ENCODE data around the gene GBP2. TPM values are rescaled to one million over a fixed set of nuclear protein-coding genes. Genes with fewer than 3 reads are reported as not detected.

GBP2 gene
- polyA plus RNA-seq, 3 donors: 46.1 to 83.9 (median 74.1) TPM

DNA sequence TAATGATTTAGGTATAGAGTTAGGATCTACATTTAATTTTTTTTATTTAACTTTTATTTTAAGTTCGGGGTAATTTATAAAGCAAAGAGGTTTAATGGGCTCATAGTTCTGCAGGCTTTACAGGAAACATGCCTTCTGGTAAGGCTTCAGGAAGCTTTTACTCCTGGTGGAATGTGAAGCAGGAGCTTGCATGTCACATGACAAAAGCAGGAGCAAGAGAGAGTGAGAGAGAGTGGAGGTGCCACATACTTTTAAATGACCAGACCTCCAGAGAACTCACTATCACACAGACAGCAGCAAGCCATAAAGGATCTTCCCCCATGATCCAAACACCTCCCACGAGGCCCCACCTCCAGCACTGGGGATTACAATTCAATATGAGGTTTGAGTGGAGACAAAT, 17.6 kb upstream of the GBP2 start:
- intact Hi-C loops (cut with micrococcal nuclease): no loop called here
- no CpG with 5 or more reads among the region's 2 CpGs for WGBS (ENCODE audit: insufficient coverage)

DNA sequence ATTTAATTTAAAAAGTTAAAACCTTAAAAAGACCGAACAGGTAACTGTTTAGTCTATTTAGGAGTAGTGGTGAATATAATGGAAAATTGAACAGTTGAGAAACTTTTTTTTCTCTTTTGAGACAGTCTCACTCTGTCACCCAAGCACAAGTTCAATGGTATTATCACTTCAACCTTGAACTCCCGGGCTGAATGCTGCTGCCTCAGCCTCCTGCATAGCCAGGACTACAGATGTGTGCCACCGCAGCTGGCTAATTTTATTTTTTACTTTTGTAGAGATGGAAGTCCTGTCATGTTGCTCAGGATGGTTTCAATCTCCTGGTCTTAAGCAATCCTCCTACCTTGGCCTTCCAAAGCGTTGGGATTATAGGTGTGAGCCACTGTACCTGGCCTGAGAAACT, 16.2 kb upstream of the GBP2 start:
- intact Hi-C loops (cut with micrococcal nuclease): no loop called here
- Histone ChIP-seq H4K20me1 (ENCODE audit: insufficient read depth, low read length) (no peaks in the 10 kb centered on the region), H2AFZ (ENCODE audit: insufficient read depth, low read depth, low read length, poor library complexity, severe bottlenecking) (no peak overlapping the region), H3K27me3 (ENCODE audit: control insufficient read depth in 2 of 2, insufficient read depth in 2 of 2, low read length in 2 of 2) (no peaks in the 10 kb centered on the region), H3K9me3 (replicated peaks in 1 of 2; ENCODE audit: control insufficient read depth in 1 of 2, insufficient read depth in 1 of 2, low read length in 2 of 2) (no peaks in the 10 kb centered on the region), H3K9ac (ENCODE audit: insufficient read depth, low read length, poor library complexity, severe bottlenecking) (no peak overlapping the region), H3K36me3 (replicated peaks in 1 of 2; ENCODE audit: control insufficient read depth in 1 of 2, insufficient read depth in 2 of 2, low read length in 2 of 2) (no peaks in the 10 kb centered on the region), H3K4me3 (replicated peaks in 1 of 3; ENCODE audit: low read depth in 2 of 3, low read length in 3 of 3) (no peak overlapping the region), H3K4me2 (replicated peaks; ENCODE audit: extremely low read depth, low read length, poor library complexity, severe bottlenecking) (no peak overlapping the region), H3K4me1 (ENCODE audit: control insufficient read depth in 1 of 2, insufficient read depth in 2 of 2, low read length in 2 of 2) (no peaks in the 10 kb centered on the region), H3K27ac (ENCODE audit: low read depth in 1 of 2, low read length in 2 of 2) (no peak overlapping the region), H3K79me2 (ENCODE audit: insufficient read depth, low read length) (no peaks in the 10 kb centered on the region)
- DNase-seq: no peak
- Mint-ChIP-seq H3K27ac (no peak overlapping the region), H3K4me3 (no peak overlapping the region), H3K4me1 (no peaks in the 10 kb centered on the region), H3K9me3 (peaks cover 0 to 5% (median 0%) of the 10 kb centered on the region in 7 donors), H3K27me3 (ENCODE audit: low read depth in 3 of 3) (no peaks in the 10 kb centered on the region), H3K36me3 (no peaks in the 10 kb centered on the region)
- TF ChIP-seq, protein P1, sequence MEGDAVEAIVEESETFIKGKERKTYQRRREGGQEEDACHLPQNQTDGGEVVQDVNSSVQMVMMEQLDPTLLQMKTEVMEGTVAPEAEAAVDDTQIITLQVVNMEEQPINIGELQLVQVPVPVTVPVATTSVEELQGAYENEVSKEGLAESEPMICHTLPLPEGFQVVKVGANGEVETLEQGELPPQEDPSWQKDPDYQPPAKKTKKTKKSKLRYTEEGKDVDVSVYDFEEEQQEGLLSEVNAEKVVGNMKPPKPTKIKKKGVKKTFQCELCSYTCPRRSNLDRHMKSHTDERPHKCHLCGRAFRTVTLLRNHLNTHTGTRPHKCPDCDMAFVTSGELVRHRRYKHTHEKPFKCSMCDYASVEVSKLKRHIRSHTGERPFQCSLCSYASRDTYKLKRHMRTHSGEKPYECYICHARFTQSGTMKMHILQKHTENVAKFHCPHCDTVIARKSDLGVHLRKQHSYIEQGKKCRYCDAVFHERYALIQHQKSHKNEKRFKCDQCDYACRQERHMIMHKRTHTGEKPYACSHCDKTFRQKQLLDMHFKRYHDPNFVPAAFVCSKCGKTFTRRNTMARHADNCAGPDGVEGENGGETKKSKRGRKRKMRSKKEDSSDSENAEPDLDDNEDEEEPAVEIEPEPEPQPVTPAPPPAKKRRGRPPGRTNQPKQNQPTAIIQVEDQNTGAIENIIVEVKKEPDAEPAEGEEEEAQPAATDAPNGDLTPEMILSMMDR (IDR thresholded peaks at IDR 0.05): no peak
- WGBS (ENCODE audit: insufficient coverage): 60% methylated on average over 1 of the region's 4 CpGs

More for the DNA sequence above, 17.6 kb upstream of the GBP2 start:
- H3K27me3 Mint-ChIP-seq (ENCODE audit: low read depth in 3 of 3): peaks cover 0 to 2% (median 0%) of the 10 kb centered on the region in 3 donors
- peaks cover 0 to 2% (median 0%) of the 10 kb centered on the region in 7 donors for H3K9me3 Mint-ChIP-seq
- no peak for DNase-seq
- no peak overlapping the region for H2AFZ ChIP-seq (ENCODE audit: insufficient read depth, low read depth, low read length, poor library complexity, severe bottlenecking)
- no peak overlapping the region for H3K9ac ChIP-seq (ENCODE audit: insufficient read depth, low read length, poor library complexity, severe bottlenecking)
- H3K36me3 ChIP-seq (replicated peaks in 1 of 2; ENCODE audit: control insufficient read depth in 1 of 2, insufficient read depth in 2 of 2, low read length in 2 of 2): no peaks in the 10 kb centered on the region
- no peak overlapping the region for H3K4me3 ChIP-seq (replicated peaks in 1 of 3; ENCODE audit: low read depth in 2 of 3, low read length in 3 of 3)
- TF ChIP-seq, protein P1 (IDR thresholded peaks at IDR 0.05): no peak
- H3K27me3 ChIP-seq (ENCODE audit: control insufficient read depth in 2 of 2, insufficient read depth in 2 of 2, low read length in 2 of 2): no peaks in the 10 kb centered on the region
- H3K4me3 Mint-ChIP-seq: no peak overlapping the region
- no peaks in the 10 kb centered on the region for H3K79me2 ChIP-seq (ENCODE audit: insufficient read depth, low read length)
- no peaks in the 10 kb centered on the region for H3K4me1 ChIP-seq (ENCODE audit: control insufficient read depth in 1 of 2, insufficient read depth in 2 of 2, low read length in 2 of 2)
- no peaks in the 10 kb centered on the region for H4K20me1 ChIP-seq (ENCODE audit: insufficient read depth, low read length)
- no peaks in the 10 kb centered on the region for H3K4me1 Mint-ChIP-seq
- H3K27ac ChIP-seq (ENCODE audit: low read depth in 1 of 2, low read length in 2 of 2): no peak overlapping the region
- no peak overlapping the region for H3K4me2 ChIP-seq (replicated peaks; ENCODE audit: extremely low read depth, low read length, poor library complexity, severe bottlenecking)
- H3K36me3 Mint-ChIP-seq: no peaks in the 10 kb centered on the region
- no peaks in the 10 kb centered on the region for H3K9me3 ChIP-seq (replicated peaks in 1 of 2; ENCODE audit: control insufficient read depth in 1 of 2, insufficient read depth in 1 of 2, low read length in 2 of 2)
- no peak overlapping the region for H3K27ac Mint-ChIP-seq
